ENCODE data around the gene DENND2A. TPM values are rescaled to one million over a fixed set of nuclear protein-coding genes. Genes with fewer than 3 reads are reported as not detected.
A peak's percentile ranks its signal among the peaks of the same experiment; 100 is the strongest.
"Not testable (repeated sequence)": the region's sequence is repeated elsewhere in the genome, so short reads cannot be mapped to it uniquely, and the experiment has no call there.

DENND2A gene
- total and polyA plus RNA-seq, 3 experiments from 2014 or later = not detected

GRCh38 chr7:140650367-140650766 is 9.8 kb upstream of the DENND2A start:
- no peaks in the 10 kb centered on the region for H3K9me3 ChIP-seq (ENCODE audit: low read length)
- Mint-ChIP-seq H3K27ac (peak overlapping the region in 1 of 8 donors; percentile 26), H3K4me3 (no peak overlapping the region), H3K4me1 (peaks cover 9 to 17% (median 13%) of the 10 kb centered on the region in 3 donors), H3K36me3 (peaks cover 0 to 2% (median 0%) of the 10 kb centered on the region in 3 donors), H3K9me3 (no peaks in the 10 kb centered on the region), H3K27me3 (peaks cover 4 to 7% of the 10 kb centered on the region in 2 donors)
- H3K27me3 ChIP-seq (ENCODE audit: insufficient read depth, low read length, poor library complexity, severe bottlenecking) = no peaks in the 10 kb centered on the region
- CTCF ChIA-PET = no interaction called here
- H3K36me3 ChIP-seq (ENCODE audit: insufficient read depth, low read length) = no peaks in the 10 kb centered on the region
- H3K4me1 ChIP-seq (ENCODE audit: insufficient read depth, low read length) = peaks cover 4% of the 10 kb centered on the region
- no peak overlapping the region for H3K4me3 ChIP-seq (ENCODE audit: low read length)
- POLR2A ChIA-PET = no interaction called here
- no peak overlapping the region for H3K27ac ChIP-seq (ENCODE audit: low read depth, low read length)
- no peak for DNase-seq

GRCh38 chr7:140649556-140650205 is 9.1 kb upstream of the DENND2A start:
- Mint-ChIP-seq H3K27ac (no peak overlapping the region), H3K4me1 (peaks cover 9 to 17% (median 13%) of the 10 kb centered on the region in 3 donors)

DNA sequence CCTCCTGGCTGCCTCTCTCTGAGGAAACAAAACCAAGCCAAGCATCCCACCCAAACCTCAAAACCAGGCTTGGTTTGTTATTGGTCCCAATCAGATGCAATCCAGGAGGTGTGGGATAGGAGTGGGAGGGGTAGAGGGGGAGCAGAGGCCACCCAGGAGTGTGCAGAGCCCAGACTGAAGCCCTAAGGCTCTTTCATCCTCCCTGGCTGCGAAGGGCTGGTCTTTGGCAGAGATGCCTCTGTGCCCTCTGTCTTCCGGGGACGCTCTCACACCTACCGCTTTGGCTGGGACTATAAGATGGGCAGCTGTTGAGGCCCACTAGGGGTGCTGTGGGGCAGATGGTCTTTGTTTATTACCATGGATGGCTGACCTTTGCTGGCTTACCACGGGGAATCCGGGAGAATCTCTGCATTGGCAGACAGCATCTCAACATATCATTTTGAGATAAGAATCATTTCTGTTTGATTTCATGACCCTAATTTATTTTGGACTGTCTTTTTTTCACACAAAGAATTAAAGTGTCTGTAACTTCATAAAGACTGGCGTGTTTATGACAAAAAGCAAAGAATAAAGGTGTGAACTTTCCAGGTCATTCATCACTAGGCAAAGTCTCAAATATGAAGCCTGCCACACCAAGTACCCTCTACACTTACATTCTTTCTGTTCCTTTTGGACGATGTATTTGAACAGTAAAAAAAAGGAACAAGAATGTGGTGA is 6.5 kb upstream of the DENND2A start:
- CTCF ChIA-PET = interaction anchor here (0.9 to 1.4 kb wide), 2 partner anchors 13 to 171 kb away, joined by 3 read pairs; no protein-coding TSS in a partner anchor

More at GRCh38 chr7:140649556-140650205, 9.1 kb upstream of the DENND2A start:
- H3K4me3 Mint-ChIP-seq = no peak overlapping the region
- H3K9me3 ChIP-seq (ENCODE audit: low read length) = no peaks in the 10 kb centered on the region
- ChIA-PET CTCF (interaction anchor here (1.7 kb wide), 1 partner anchor 9 kb away, joined by 4 read pairs; the partner anchor contains the start of gene DENND2A), POLR2A (no interaction called here)
- H3K27ac ChIP-seq (ENCODE audit: low read depth, low read length) = no peak overlapping the region
- H3K4me3 ChIP-seq (ENCODE audit: low read length) = no peak overlapping the region
- H3K4me1 ChIP-seq (ENCODE audit: insufficient read depth, low read length) = peaks cover 4% of the 10 kb centered on the region
- H3K36me3 ChIP-seq (ENCODE audit: insufficient read depth, low read length) = no peaks in the 10 kb centered on the region
- H3K27me3 ChIP-seq (ENCODE audit: insufficient read depth, low read length, poor library complexity, severe bottlenecking) = no peaks in the 10 kb centered on the region
- H3K36me3 Mint-ChIP-seq = peaks cover 0 to 2% (median 0%) of the 10 kb centered on the region in 3 donors
- no peak for DNase-seq
- no peaks in the 10 kb centered on the region for H3K9me3 Mint-ChIP-seq
- peaks cover 8 to 9% of the 10 kb centered on the region in 2 donors for H3K27me3 Mint-ChIP-seq

GRCh38 chr7:140645166-140645900 is 4.7 kb upstream of the DENND2A start:
- Mint-ChIP-seq H3K9me3 (no peaks in the 10 kb centered on the region), H3K27ac (no peak overlapping the region), H3K36me3 (peaks cover 0 to 3% (median under 1%) of the 10 kb centered on the region in 3 donors), H3K4me1 (peaks cover 8 to 20% (median 13%) of the 10 kb centered on the region in 3 donors), H3K27me3 (peaks cover 25 to 31% of the 10 kb centered on the region in 2 donors), H3K4me3 (no peak overlapping the region)
- DNase-seq = no peak
- H3K27ac ChIP-seq (ENCODE audit: low read depth, low read length) = no peak overlapping the region
- H3K36me3 ChIP-seq (ENCODE audit: insufficient read depth, low read length) = no peaks in the 10 kb centered on the region
- no peaks in the 10 kb centered on the region for H3K9me3 ChIP-seq (ENCODE audit: low read length)
- no peaks in the 10 kb centered on the region for H3K4me1 ChIP-seq (ENCODE audit: insufficient read depth, low read length)
- ChIA-PET POLR2A (interaction anchor here (0.5 kb wide), 1 partner anchor 89 kb away, joined by 4 read pairs; no protein-coding TSS in a partner anchor), CTCF (interaction anchor here (0.9 to 1.5 kb wide), 2 partner anchors 8 to 127 kb away, joined by 3 read pairs; no protein-coding TSS in a partner anchor)
- no peak overlapping the region for H3K4me3 ChIP-seq (ENCODE audit: low read length)
- H3K27me3 ChIP-seq (ENCODE audit: insufficient read depth, low read length, poor library complexity, severe bottlenecking) = peaks cover 13% of the 10 kb centered on the region

More for the DNA sequence above, 6.5 kb upstream of the DENND2A start:
- Mint-ChIP-seq H3K27ac (peak overlapping the region in 5 of 8 donors; percentile 8 to 75 (median 40)), H3K27me3 (peaks cover 18 to 20% of the 10 kb centered on the region in 2 donors), H3K9me3 (no peaks in the 10 kb centered on the region), H3K4me1 (peaks cover 6 to 10% (median 8%) of the 10 kb centered on the region in 3 donors), H3K36me3 (peaks cover 0 to 3% (median 2%) of the 10 kb centered on the region in 3 donors), H3K4me3 (no peak overlapping the region)
- Histone ChIP-seq H3K27ac (ENCODE audit: low read depth, low read length) (no peak overlapping the region), H3K4me3 (ENCODE audit: low read length) (no peak overlapping the region), H3K36me3 (ENCODE audit: insufficient read depth, low read length) (no peaks in the 10 kb centered on the region), H3K27me3 (ENCODE audit: insufficient read depth, low read length, poor library complexity, severe bottlenecking) (peaks cover 4% of the 10 kb centered on the region), H3K4me1 (ENCODE audit: insufficient read depth, low read length) (no peaks in the 10 kb centered on the region), H3K9me3 (ENCODE audit: low read length) (no peaks in the 10 kb centered on the region)
- DNase-seq = peak in 3 of 5 donors; percentile 12 to 60 (median 18)
- POLR2A ChIA-PET = no interaction called here

- CTCF ChIA-PET = interaction anchor here (0.9 to 1.5 kb wide), 2 partner anchors 9 to 127 kb away, joined by 3 read pairs; no protein-coding TSS in a partner anchor
Measured at GRCh38 chr7:140644761-140645160, 4.1 kb upstream of the DENND2A start.

GRCh38 chr7:140643416-140643815 is 2.8 kb upstream of the DENND2A start:
- H3K9me3 ChIP-seq (ENCODE audit: low read length) = no peaks in the 10 kb centered on the region
- Mint-ChIP-seq H3K36me3 (peaks cover 0 to 3% (median 0%) of the 10 kb centered on the region in 3 donors), H3K27me3 (peaks cover 38 to 43% of the 10 kb centered on the region in 2 donors), H3K4me1 (peaks cover 19 to 32% (median 21%) of the 10 kb centered on the region in 3 donors), H3K4me3 (peak overlapping the region in 2 of 7 donors; percentile 24 to 52), H3K9me3 (no peaks in the 10 kb centered on the region), H3K27ac (no peak overlapping the region)
- ChIA-PET CTCF (no interaction called here), POLR2A (no interaction called here)
- H3K4me3 ChIP-seq (ENCODE audit: low read length) = no peak overlapping the region
- H3K27ac ChIP-seq (ENCODE audit: low read depth, low read length) = no peak overlapping the region
- peaks cover 8% of the 10 kb centered on the region for H3K4me1 ChIP-seq (ENCODE audit: insufficient read depth, low read length)
- H3K36me3 ChIP-seq (ENCODE audit: insufficient read depth, low read length) = no peaks in the 10 kb centered on the region
- no peak for DNase-seq
- peaks cover 27% of the 10 kb centered on the region for H3K27me3 ChIP-seq (ENCODE audit: insufficient read depth, low read length, poor library complexity, severe bottlenecking)

More at GRCh38 chr7:140644761-140645160, 4.1 kb upstream of the DENND2A start:
- DNase-seq; H3K9me3 ChIP-seq (ENCODE audit: low read length); H3K36me3 Mint-ChIP-seq; H3K36me3 ChIP-seq (ENCODE audit: insufficient read depth, low read length); H3K4me3 Mint-ChIP-seq; H3K4me1 ChIP-seq (ENCODE audit: insufficient read depth, low read length); H3K9me3 Mint-ChIP-seq; H3K4me3 ChIP-seq (ENCODE audit: low read length); H3K27ac Mint-ChIP-seq; POLR2A ChIA-PET; H3K27ac ChIP-seq (ENCODE audit: low read depth, low read length): not testable (repeated sequence)
- peaks cover 14% of the 10 kb centered on the region for H3K27me3 ChIP-seq (ENCODE audit: insufficient read depth, low read length, poor library complexity, severe bottlenecking)
- H3K27me3 Mint-ChIP-seq = peaks cover 28 to 35% of the 10 kb centered on the region in 2 donors
- H3K4me1 Mint-ChIP-seq = peaks cover 12 to 25% (median 16%) of the 10 kb centered on the region in 3 donors

DNA sequence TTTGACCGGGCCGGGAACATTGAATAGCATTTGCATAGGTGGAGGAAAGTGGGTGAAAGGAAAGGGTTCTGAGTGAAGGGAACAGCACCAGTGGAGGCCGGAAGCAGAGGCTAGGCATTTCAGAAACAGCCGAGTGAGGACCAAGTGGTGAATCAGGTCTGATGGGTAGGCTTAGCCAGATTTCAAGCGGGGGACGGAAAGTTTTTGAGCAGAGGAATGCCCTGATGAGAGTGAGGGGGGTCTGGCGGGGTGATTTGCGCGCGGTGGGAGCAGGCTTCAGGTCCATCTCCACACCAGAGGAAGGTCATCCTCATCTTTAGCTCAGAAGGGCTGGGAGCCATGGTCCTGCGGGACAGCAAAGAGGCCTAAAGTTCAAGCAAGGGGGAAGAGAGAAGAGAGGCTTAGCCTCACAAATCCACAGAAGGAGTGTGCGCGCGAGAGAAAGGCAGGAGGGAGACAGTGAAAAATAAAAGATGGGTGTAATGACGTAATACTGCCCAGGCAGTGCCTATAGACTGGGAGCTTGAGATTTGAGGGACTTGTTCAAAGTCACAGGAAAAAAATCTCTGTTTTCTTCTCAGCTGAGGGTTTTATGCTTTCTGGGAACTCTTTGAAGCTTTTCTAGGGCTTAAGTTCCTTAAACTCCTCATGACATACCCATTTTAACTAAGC is 1.0 kb upstream of the DENND2A start:
- H3K4me3 Mint-ChIP-seq = peak overlapping the region; percentile 34 to 84 (median 48)
- DNase-seq = no peak
- Histone ChIP-seq H3K9me3 (ENCODE audit: low read length) (no peaks in the 10 kb centered on the region), H3K36me3 (ENCODE audit: insufficient read depth, low read length) (no peaks in the 10 kb centered on the region), H3K27ac (ENCODE audit: low read depth, low read length) (no peak overlapping the region), H3K27me3 (ENCODE audit: insufficient read depth, low read length, poor library complexity, severe bottlenecking) (peaks cover 39% of the 10 kb centered on the region), H3K4me3 (ENCODE audit: low read length) (no peak overlapping the region), H3K4me1 (ENCODE audit: insufficient read depth, low read length) (peaks cover 8% of the 10 kb centered on the region)
- H3K4me1 Mint-ChIP-seq = peaks cover 12 to 25% (median 15%) of the 10 kb centered on the region in 3 donors
- peak overlapping the region in 1 of 8 donors; percentile 5 for H3K27ac Mint-ChIP-seq
- H3K27me3 Mint-ChIP-seq = peaks cover 54 to 58% of the 10 kb centered on the region in 2 donors
- H3K36me3 Mint-ChIP-seq = peaks cover 0 to 3% (median 0%) of the 10 kb centered on the region in 3 donors
- POLR2A ChIA-PET = interaction anchor here (0.7 kb wide), 1 partner anchor 128 kb away, joined by 4 read pairs; no protein-coding TSS in a partner anchor
- CTCF ChIA-PET = interaction anchor here (1.0 kb wide), 1 partner anchor 15 kb away, joined by 3 read pairs; no protein-coding TSS in a partner anchor
- no peaks in the 10 kb centered on the region for H3K9me3 Mint-ChIP-seq

Data from CD8-positive, alpha-beta memory T cell (primary cell).